ENCODE data around the gene OR4F17. TPM values are rescaled to one million over a fixed set of nuclear protein-coding genes. Genes with fewer than 3 reads are reported as not detected.
"Not testable (repeated sequence)": the region's sequence is repeated elsewhere in the genome, so short reads cannot be mapped to it uniquely, and the experiment has no call there.

Gene OR4F17, protein sequence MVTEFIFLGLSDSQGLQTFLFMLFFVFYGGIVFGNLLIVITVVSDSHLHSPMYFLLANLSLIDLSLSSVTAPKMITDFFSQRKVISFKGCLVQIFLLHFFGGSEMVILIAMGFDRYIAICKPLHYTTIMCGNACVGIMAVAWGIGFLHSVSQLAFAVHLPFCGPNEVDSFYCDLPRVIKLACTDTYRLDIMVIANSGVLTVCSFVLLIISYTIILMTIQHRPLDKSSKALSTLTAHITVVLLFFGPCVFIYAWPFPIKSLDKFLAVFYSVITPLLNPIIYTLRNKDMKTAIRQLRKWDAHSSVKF
- not detected for polyA plus RNA-seq (2013, experiment 1 of 2)
- not detected for polyA plus RNA-seq (2013, experiment 2 of 2)

DNA sequence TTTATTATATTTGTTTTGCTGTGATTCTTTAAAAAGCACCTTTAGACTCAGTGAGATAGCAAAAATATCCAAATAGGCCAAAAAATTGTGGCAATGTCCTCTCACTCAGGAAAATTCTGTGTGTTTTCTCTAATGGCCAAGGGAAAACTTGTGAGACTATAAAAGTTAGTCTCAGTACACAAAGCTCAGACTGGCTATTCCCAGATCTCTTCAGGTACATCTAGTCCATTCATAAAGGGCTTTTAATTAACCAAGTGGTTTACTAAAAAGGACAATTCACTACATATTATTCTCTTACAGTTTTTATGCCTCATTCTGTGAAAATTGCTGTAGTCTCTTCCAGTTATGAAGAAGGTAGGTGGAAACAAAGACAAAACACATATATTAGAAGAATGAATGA, at the start of gene OR4F17:
Gene OR4F17, plus strand, starts transcription at position 301 of the 400 bp plus-strand sequence. CDS start 3,575 bp downstream, outside the sequence.
- H3K4me1 ChIP-seq (ENCODE audit: insufficient read depth, low read length); H3K9ac ChIP-seq (ENCODE audit: low read depth, low read length); H3K4me3 ChIP-seq (ENCODE audit: low read length); H3K27ac ChIP-seq (ENCODE audit: low read depth, low read length); H3K27me3 ChIP-seq (ENCODE audit: insufficient read depth, low read length); H3K36me3 ChIP-seq (ENCODE audit: insufficient read depth, low read length); H3K9me3 ChIP-seq (ENCODE audit: insufficient read depth, low read depth, low read length): not testable (repeated sequence)

DNA sequence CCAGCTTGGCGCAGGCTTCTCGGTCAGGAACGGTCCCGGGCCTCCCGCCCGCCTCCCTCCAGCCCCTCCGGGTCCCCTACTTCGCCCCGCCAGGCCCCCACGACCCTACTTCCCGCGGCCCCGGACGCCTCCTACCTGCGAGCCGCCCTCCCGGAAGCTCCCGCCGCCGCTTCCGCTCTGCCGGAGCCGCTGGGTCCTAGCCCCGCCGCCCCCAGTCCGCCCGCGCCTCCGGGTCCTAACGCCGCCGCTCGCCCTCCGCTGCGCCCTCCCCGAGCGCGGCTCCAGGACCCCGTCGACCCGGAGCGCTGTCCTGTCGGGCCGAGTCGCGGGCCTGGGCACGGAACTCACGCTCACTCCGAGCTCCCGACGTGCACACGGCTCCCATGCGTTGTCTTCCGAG, 36.1 kb upstream of the OR4F17 start:
- not testable (repeated sequence) for H3K9me3 ChIP-seq (ENCODE audit: insufficient read depth, low read depth, low read length); H3K4me3 ChIP-seq (ENCODE audit: low read length); H3K27ac ChIP-seq (ENCODE audit: low read depth, low read length); H3K27me3 ChIP-seq (ENCODE audit: insufficient read depth, low read length); H3K9ac ChIP-seq (ENCODE audit: low read depth, low read length); H3K4me1 ChIP-seq (ENCODE audit: insufficient read depth, low read length); H3K36me3 ChIP-seq (ENCODE audit: insufficient read depth, low read length)
- WGBS, result no CpG with 5 or more reads among the region's 54 CpGs

DNA sequence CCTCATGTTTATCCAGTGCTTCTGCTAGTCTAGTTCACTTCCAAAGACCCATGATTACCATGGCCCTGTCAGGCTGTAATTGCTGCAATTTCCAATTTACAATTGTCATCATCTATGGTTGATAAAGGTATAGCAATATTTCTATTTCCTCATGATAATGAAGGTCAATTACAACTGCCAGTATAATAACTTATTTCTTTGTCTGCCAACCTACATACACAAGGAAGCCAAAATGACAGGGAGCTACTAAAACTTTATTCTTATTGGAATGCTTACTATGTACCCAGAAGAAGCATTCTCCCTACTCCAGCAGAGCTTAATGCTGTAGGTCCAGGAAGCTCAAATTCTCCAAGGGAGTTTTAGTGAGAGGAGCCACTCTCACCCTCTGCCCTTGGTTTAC, 24.0 kb upstream of the OR4F17 start:
- not testable (repeated sequence) for H3K4me3 ChIP-seq (ENCODE audit: low read length); H3K27me3 ChIP-seq (ENCODE audit: insufficient read depth, low read length); H3K4me1 ChIP-seq (ENCODE audit: insufficient read depth, low read length); H3K9ac ChIP-seq (ENCODE audit: low read depth, low read length); H3K9me3 ChIP-seq (ENCODE audit: insufficient read depth, low read depth, low read length); H3K27ac ChIP-seq (ENCODE audit: low read depth, low read length); H3K36me3 ChIP-seq (ENCODE audit: insufficient read depth, low read length)

DNA sequence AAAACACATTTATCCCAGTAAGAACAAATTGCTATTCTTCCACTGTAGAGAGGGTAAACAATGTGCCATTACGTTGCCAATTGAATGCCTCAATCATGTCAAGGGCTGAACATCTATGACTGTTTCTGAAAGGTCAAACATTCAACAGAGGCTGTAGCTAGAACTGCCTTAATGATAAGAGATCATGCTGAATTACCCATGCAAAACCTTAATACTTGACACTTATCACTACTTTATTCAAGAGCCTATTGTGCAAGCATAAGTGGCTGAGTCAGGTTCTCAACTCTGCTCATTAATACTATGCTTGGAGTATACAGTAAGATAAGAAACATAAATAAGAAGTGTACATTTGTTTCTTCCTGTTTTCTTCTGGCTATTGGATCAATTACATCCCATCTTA, 23.3 kb upstream of the OR4F17 start:
- not testable (repeated sequence) for H3K27me3 ChIP-seq (ENCODE audit: insufficient read depth, low read length); H3K9me3 ChIP-seq (ENCODE audit: insufficient read depth, low read depth, low read length); H3K9ac ChIP-seq (ENCODE audit: low read depth, low read length); H3K4me1 ChIP-seq (ENCODE audit: insufficient read depth, low read length); H3K4me3 ChIP-seq (ENCODE audit: low read length); H3K27ac ChIP-seq (ENCODE audit: low read depth, low read length); H3K36me3 ChIP-seq (ENCODE audit: insufficient read depth, low read length)
- WGBS, result no CpG with 5 or more reads among the region's 1 CpG

DNA sequence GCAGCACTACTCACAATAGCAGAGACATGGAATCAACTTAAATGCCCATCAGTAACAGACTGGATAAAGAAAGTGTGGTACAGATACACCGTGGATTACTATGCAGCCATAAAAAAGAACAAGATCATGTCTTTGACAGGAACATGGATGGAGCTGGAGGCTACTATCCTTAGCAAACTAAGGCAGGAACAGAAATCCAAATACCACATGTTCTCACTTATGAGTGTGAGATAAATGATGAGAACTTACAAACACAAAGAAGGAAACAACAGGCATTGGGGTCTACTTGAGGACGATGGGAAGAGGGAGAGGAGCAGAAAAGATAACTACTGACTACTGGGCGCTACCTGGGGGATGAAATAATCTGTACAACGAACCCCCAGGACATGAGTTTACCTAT, 16.2 kb upstream of the OR4F17 start:
- 86% methylated on average over 1 of the region's 4 CpGs for WGBS
- H3K4me3 ChIP-seq (ENCODE audit: low read length); H3K36me3 ChIP-seq (ENCODE audit: insufficient read depth, low read length); H3K27me3 ChIP-seq (ENCODE audit: insufficient read depth, low read length); H3K27ac ChIP-seq (ENCODE audit: low read depth, low read length); H3K9ac ChIP-seq (ENCODE audit: low read depth, low read length); H3K4me1 ChIP-seq (ENCODE audit: insufficient read depth, low read length); H3K9me3 ChIP-seq (ENCODE audit: insufficient read depth, low read depth, low read length): not testable (repeated sequence)

DNA sequence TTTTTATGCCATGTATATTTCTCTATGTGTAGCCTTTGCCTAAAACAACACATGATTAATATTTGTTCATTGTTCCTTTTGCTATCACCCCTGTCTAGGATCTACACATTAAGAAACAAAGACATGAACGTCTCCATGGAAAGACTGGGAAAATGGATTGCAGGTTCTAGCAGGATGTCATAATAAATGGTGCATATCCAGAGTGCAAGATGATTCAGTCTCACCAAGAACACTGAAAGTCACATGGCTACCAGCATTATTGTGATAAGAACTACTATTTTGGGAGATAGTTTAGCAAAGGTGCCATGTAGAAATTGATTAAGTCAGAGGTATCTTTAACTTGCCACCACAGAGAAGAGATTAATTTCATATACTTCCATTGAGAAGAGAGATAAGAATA, 12.1 kb upstream of the OR4F17 start:
- not testable (repeated sequence) for H3K9me3 ChIP-seq (ENCODE audit: insufficient read depth, low read depth, low read length); H3K27ac ChIP-seq (ENCODE audit: low read depth, low read length); H3K27me3 ChIP-seq (ENCODE audit: insufficient read depth, low read length); H3K36me3 ChIP-seq (ENCODE audit: insufficient read depth, low read length); H3K4me3 ChIP-seq (ENCODE audit: low read length); H3K9ac ChIP-seq (ENCODE audit: low read depth, low read length); H3K4me1 ChIP-seq (ENCODE audit: insufficient read depth, low read length)
- WGBS, result no CpG with 5 or more reads among the region's 1 CpG

DNA sequence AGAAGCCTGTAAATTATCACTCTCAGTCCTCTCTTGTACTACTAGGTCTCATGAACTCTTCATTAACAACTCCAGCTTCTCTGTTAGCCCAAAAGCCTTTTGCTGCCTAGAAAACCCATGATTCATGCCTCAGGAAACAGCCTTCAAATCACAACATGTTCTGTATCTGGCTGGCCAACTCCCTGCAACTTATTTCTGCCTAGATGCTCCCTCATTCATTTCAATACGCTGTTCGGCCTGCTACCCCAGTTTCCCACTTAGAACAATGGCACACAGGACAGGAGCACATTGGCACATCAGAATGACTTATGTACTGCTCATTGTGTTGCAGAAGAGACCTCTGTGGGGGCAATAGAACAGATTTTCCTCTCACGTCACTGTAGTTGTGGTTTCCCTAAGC, 9.3 kb upstream of the OR4F17 start:
- H3K4me1 ChIP-seq (ENCODE audit: insufficient read depth, low read length); H3K36me3 ChIP-seq (ENCODE audit: insufficient read depth, low read length); H3K27ac ChIP-seq (ENCODE audit: low read depth, low read length); H3K27me3 ChIP-seq (ENCODE audit: insufficient read depth, low read length); H3K9me3 ChIP-seq (ENCODE audit: insufficient read depth, low read depth, low read length); H3K4me3 ChIP-seq (ENCODE audit: low read length); H3K9ac ChIP-seq (ENCODE audit: low read depth, low read length): not testable (repeated sequence)
- no CpG with 5 or more reads among the region's 3 CpGs for WGBS

DNA sequence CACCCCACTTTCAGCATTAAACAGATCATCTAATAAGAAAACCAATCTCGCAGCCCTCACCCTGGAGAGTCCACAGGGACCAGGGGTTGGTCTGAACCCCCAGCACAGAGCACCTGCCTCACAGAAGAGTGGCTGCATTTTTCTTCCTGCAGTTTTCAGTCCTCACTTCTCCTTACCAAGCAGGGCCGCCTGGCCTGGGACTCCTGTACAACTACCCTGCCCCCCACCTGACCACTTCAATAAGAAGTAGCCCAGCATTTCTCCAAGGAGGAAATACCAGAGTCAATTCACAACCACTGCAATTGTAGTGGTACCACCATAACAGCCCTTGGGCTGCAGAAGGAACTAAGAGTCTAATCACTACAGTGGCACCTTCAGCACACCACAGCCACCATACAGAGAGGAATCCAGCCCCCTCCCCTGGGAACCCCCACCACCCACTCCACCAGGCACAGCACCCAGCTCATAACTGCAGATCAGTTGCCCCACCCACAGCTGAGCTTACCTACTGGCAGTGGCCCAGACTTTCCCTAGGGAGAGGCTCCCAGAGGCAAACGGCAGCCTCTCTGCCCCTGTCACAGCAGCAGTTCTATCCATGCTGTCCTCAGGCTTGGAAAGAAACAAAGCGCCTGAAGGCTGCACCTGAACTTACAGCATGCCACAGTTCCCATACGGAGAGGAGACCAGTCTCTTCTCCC, 13.7 kb downstream of the OR4F17 start:
- H3K4me1 ChIP-seq (ENCODE audit: insufficient read depth, low read length), result not testable (repeated sequence)
- WGBS, result no CpG with 5 or more reads among the region's 5 CpGs

More for the DNA sequence above, 13.7 kb downstream of the OR4F17 start:
- H3K4me3 ChIP-seq (ENCODE audit: low read length); H3K36me3 ChIP-seq (ENCODE audit: insufficient read depth, low read length); H3K9me3 ChIP-seq (ENCODE audit: insufficient read depth, low read depth, low read length); H3K9ac ChIP-seq (ENCODE audit: low read depth, low read length); H3K27ac ChIP-seq (ENCODE audit: low read depth, low read length); H3K27me3 ChIP-seq (ENCODE audit: insufficient read depth, low read length): not testable (repeated sequence)
